ENCODE data around the gene CDH8.
"Not testable (repeated sequence)": the region's sequence is repeated elsewhere in the genome, so short reads cannot be mapped to it uniquely, and the experiment has no call there.

The CDH8 gene

GRCh38 chr16:61763013-61763412 lies 273.2 kb downstream of the CDH8 start:
- DNase-seq = no peak

GRCh38 chr16:61730997-61731396 lies 305.2 kb downstream of the CDH8 start:
- no peak for DNase-seq

- DNase-seq = no peak
Observed at GRCh38 chr16:61726701-61727100, 309.5 kb downstream of the CDH8 start.

GRCh38 chr16:61726125-61726524 lies 310.1 kb downstream of the CDH8 start:
- DNase-seq = no peak

- no peak for DNase-seq
Observed at GRCh38 chr16:61721544-61721943, 314.7 kb downstream of the CDH8 start.

- DNase-seq = no peak
Observed at GRCh38 chr16:61715393-61715792, 320.8 kb downstream of the CDH8 start.

- no peak for DNase-seq
Observed at GRCh38 chr16:61713787-61714186, 322.5 kb downstream of the CDH8 start.

GRCh38 chr16:61699640-61700039 lies 336.6 kb downstream of the CDH8 start:
- DNase-seq = not testable (repeated sequence)

GRCh38 chr16:61684541-61684940 lies 351.7 kb downstream of the CDH8 start:
- DNase-seq = no peak

- no peak for DNase-seq
Observed at GRCh38 chr16:61681673-61682072, 354.6 kb downstream of the CDH8 start.

- no peak for DNase-seq
Observed at GRCh38 chr16:61681124-61681523, 355.1 kb downstream of the CDH8 start.

GRCh38 chr16:61678182-61678581 lies 358.1 kb downstream of the CDH8 start:
- DNase-seq = no peak

GRCh38 chr16:61677776-61678175 lies 358.5 kb downstream of the CDH8 start:
- no peak for DNase-seq

GRCh38 chr16:61676740-61677139 lies 359.5 kb downstream of the CDH8 start:
- DNase-seq = no peak

GRCh38 chr16:61671161-61671560 lies 365.1 kb downstream of the CDH8 start:
- no peak for DNase-seq

GRCh38 chr16:61665512-61665911 lies 370.7 kb downstream of the CDH8 start:
- no peak for DNase-seq

GRCh38 chr16:61659936-61660335 lies 376.3 kb downstream of the CDH8 start:
- no peak for DNase-seq

- DNase-seq = no peak
Observed at GRCh38 chr16:61654962-61655361, 381.3 kb downstream of the CDH8 start.

- no peak for DNase-seq
Observed at GRCh38 chr16:61653544-61653943, 382.7 kb downstream of the CDH8 start.

- no peak for DNase-seq
Observed at GRCh38 chr16:61645561-61645960, 390.7 kb downstream of the CDH8 start.

GRCh38 chr16:61644736-61645135 lies 391.5 kb downstream of the CDH8 start:
- DNase-seq = no peak

- no peak for DNase-seq
Observed at GRCh38 chr16:61617219-61617783, 418.9 kb downstream of the CDH8 start.

GRCh38 chr16:61616088-61616487 lies 420.1 kb downstream of the CDH8 start:
- no peak for DNase-seq

- no peak for DNase-seq
Observed at GRCh38 chr16:61611847-61612491, 424.3 kb downstream of the CDH8 start.

- DNase-seq = no peak
Observed at GRCh38 chr16:61606581-61606980, 429.7 kb downstream of the CDH8 start.

Data from stimulated activated CD4-positive, alpha-beta T cell treated with anti-CD3 and anti-CD28 coated beads, Interleukin-2, amount 100 ng/mL, for 48 hours (primary cell).